HG02885 (cell line): ENCODE measurements around the gene HOXB5.

Experiments used
- ATAC-seq: cut with Tn5 transposase; IDR thresholded peaks from one replicate; pipeline ENCODE4 v1.9.1; 2021; ENCODE audit warnings: mild to moderate bottlenecking; ENCODE audit not compliant: unreplicated experiment, poor library complexity

HOXB5 gene

DNA sequence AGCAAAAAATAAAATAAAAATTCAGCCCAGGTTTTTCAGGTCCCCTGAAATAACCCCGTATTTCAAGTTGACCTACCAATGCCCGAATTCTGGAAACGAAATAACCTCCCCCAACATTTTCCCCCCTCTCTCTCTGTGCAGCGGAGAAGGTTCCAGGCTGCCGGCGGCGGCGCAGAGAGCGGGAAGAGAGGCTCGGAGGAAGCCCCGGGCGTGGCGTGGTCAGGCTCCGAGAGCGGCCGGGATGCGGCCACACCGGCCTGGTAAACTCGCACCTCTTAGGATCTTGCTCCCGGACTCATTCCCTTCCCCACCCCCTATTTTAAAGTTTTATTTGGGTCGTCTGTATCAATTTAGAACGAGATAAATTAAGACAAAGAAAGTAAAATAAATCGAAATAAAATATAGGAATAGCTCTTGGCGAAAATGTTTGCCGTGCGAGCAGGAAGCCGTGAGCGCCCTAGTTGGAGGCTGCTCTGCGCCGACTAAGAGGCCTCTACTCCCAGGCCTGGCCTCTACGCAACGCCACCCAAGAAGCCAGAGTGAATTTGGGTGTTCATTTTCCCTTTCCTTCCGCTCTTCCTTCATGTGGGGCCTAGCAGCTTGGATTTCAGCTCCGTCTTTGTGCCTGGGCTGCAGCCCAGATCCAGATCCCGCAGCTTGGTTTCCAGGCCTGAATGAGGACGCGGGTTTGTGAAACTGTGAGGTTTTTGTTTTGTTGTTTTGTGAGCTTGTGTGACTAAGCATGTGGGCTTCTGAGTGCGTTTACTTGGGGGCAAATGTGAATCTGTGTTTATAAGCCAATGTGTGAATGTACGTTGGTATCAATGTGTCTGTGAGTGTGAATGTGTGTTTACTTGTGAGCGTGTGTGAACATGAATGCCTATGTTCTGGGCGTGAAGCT is 12.7 kb upstream of the HOXB5 start:
- no peak for ATAC-seq

DNA sequence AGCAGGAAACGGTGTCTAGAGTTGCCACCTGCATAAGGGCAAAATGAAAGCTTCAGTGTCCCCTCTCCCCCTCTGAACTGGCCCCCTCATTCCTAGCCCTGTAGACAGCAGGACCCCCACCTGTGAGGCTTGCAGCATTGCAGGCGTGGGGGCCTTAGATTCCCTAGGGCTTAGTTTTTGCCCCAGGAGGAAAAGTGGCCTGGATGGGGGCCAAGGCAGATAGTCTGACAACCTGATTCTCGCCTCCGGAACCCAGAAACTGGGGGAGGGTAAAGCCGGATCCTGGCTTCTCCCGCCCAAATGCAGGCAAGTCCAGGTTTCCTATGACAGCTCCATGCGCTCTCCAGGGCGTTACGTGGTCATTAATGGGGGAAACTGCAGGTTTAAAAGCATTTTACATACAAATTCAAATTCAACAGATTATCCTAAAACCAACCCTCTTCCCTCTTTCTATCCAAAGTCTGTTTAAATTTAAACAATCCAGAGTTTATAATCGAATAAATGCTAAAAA is 11.9 kb upstream of the HOXB5 start:
- ATAC-seq, result no peak

DNA sequence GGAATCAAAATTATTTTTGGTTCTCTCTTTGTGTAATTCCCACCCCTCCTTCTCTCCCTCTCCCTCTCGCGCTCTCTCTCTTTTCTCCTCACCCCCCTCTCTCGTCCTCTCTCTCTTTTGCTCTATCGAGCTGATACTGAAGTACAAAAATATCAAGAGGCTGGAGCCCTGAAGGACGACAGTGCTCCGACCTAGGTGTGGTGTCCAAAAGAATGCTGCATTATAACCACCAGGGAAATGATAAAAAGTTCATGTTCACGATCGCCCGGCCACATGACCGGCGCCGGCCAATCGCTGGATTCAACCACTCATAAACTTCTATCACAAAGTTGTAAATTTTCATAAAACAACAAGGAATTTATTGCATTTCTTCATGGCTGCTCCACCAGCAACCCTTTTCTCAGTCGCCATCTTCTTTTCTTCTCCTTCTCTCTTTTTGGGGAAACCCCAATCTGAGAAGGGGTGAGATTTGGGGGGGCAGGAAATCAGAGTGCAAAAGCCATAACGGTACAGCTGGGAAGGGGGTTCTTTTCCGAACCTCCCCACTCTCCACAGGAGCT is 11.3 kb upstream of the HOXB5 start, which contains the start of gene HOXB6:
Gene HOXB6 (minus strand): TSS at position 217 of the 560 bp plus-strand sequence. CDS start 6,836 bp downstream, outside the sequence.
- ATAC-seq, result no peak

DNA sequence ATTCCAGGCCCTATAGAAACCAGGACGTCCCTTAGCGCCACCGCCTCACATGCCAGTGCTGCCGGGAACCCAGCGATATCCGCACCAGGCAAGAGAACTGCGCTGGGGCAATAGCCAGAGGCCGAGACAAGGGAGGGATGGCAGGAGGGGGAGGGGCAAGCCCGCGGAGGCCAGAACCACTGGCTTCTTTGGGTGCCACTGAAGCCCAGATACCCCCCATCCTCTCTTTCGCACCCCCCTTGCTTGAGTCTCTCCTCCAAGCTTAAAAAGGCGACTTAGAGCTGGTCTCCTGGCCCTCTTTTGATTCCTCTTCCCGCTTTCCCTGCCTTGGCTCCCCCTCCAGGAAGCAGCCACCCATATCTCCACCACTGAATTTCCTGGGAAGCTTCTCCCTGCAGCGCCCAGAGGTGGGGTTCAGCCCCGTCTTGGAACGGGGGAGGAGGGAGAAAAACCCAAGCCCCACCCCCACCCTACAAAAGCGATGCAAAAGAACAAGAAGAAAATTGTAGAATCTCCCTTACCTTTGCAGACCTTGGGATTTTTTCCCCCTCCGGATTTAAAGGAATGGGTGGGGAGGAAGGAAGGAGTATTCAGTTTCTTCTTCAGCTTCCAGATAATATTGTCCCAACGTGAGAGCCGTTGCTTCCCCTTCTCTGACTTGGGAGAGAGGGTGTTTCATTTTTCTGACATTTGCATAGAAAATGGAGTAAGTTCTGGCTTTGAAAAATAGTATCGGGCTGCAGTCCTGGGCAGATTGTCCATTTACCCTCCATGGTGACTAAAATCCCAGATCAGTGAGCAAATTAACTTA is 10.6 kb upstream of the HOXB5 start:
- no peak for ATAC-seq

- ATAC-seq, result no peak
These were observed 8.2 kb upstream of the HOXB5 start for GRCh38 chr17:48601539-48602425.

- no peak for ATAC-seq
These were observed 7.6 kb upstream of the HOXB5 start for GRCh38 chr17:48601207-48601538.

DNA sequence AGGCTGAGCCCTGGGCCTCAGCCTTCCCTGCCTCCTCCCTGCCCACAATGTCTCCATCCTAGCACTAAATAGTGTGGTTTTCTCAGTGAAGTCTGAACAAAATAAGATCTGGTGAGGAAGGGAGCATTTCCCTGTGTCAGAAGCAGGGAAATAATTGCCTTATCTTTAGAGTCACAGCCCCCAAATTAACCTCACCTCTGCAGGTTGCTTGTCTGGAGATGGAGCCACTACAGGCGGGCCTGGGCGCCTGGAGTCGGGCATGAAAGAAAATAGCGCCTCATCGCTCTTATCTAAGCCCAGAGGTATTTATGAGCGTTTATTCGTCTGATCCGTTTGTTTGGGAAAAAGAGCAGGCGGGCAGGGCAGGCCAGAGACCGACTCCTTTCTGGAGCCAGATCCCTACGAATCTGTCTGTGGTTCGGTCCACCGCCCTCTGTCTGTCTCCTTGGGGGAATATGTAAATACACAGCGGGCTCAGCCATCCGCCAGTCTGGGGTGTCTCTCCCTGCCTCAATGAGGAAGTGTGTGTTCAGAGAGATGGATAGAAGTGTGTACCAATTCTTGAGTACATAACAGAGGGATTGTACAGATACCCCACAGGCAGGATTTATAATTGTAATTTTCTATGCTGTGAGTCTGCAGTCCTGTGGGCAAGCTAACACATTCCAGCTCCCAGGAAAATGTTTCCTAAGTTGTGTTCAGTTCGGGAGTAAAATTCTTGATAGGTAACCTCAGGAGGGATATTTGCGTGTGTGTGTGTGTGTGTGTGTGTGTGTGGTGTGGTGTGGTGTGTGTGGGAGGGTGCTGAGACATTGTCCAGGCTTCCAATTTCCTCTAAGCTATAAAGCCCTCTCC is 6.9 kb upstream of the HOXB5 start:
- no peak for ATAC-seq

DNA sequence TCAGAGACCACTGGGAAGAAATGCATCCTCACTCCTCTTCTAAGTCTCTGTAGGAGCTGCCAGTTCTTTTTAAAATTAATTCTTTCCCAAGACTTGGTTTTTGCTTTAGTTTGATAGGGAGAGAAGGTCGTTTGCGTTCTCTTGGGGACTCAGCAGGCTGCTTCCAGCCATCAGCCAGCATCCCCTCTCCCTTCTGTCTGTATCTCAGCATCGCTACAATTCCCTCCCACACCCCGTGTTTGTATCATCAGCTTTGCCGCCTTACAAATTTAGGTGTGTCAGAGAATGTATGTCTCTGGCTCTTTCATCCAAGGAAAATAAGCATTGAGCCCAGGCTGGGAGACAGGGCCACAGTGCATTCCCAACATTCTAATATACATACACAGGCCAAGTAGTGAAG is 5.8 kb upstream of the HOXB5 start:
- ATAC-seq, result no peak

DNA sequence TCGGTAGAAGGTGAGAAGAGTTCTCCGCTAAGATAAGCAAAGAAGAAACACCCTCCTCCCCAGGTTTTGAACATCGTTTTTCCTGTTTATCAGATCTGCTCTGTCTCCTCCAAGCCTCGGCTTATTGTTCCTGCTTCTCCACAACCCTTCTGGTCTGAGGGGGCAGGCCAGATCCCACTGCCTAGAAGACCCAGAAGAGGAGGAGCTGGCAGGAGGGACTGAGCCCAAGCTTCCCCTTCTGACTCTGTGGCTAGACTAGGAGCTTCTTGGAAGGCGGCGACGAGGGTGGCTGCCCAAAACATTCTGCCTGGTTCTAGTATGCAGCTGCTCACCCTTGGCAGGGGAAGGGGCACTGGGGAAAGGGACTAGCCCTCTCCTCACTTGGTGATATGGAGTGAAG is 5.2 kb upstream of the HOXB5 start:
- ATAC-seq, result no peak

DNA sequence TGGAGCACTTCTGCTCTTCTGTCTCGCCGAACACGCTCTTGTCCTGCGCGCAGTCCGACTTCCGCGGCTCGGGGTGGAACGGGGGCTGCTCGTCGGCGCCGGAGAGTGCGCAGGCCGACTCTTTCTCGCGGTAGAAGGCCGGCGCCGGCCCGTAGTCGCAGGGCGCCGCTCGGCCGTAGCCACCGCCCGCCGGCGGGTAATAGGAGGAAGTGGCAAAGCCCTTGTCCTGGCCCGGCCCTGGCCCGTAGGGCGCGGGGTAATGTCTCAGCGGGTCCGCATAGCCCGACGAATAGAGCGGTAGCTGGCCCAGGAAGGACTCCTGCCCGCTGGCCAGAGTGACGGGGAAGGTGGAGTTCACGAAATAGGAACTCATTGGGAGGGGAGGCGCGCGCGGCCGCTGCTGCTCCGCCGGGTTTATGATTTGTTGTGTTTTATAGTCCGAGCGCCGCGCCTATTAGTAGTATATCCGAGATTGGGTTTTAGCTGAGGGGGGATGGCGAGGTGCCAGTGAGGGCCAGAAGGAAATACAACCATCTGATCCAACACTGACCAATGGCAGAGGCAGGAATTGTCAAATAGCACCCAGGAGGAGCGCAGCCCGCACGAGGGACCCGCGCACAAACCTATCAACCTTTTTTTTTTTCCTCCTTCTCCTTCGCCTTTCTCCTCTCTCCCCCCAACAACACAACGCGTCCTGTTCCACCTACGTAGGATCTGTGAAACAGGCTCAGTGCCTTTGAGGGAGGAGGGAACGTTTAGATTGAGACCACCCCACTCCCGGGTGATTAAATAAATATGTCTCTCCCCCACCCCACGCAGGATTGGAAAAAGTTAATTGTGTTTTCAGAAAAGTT is 4.4 kb upstream of the HOXB5 start:
- no peak for ATAC-seq

GRCh38 chr17:48597528-48597777 is 3.9 kb upstream of the HOXB5 start:
- no peak for ATAC-seq

DNA sequence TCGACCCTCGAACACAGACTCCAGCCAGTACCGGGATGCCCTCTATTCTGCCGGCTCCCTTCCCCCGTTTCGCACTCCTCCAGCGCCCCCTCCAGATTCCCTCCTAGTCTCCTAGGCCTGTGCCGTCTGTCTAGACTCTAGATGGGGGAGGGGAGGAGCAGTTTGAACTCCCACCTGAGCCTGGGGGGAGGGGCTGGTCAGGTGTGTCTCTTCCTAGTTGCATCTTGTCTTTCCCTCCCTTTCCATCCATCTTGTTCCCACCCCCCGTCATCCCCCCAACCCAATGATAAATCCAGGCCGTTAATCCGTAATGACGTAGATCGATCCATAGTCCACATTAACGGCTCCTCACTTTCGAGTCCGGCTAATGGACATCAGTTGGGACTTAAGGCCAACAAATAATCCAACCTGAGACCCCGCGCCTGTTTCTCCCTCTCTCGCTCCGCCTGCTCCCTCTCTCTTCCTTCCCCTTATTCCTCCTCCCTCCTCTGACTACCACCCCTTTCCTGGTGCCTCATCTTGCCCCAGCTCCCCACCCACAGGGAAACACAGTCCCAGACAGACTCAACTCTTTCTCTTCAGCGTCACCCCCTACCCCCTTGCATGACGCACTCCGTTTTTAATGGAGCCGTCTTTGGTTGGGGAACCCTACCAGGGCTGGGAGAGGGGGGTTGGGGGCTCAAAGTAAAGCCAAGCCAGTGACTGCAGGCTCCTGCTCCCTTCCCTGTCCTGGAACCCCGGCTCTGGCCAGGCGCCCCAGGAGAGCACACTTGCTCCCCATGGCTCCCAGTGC is 3.4 kb upstream of the HOXB5 start:
- no peak for ATAC-seq

GRCh38 chr17:48596000-48596734 is 2.6 kb upstream of the HOXB5 start:
- ATAC-seq, result no peak

GRCh38 chr17:48595278-48595999 is 1.9 kb upstream of the HOXB5 start:
- ATAC-seq, result no peak

DNA sequence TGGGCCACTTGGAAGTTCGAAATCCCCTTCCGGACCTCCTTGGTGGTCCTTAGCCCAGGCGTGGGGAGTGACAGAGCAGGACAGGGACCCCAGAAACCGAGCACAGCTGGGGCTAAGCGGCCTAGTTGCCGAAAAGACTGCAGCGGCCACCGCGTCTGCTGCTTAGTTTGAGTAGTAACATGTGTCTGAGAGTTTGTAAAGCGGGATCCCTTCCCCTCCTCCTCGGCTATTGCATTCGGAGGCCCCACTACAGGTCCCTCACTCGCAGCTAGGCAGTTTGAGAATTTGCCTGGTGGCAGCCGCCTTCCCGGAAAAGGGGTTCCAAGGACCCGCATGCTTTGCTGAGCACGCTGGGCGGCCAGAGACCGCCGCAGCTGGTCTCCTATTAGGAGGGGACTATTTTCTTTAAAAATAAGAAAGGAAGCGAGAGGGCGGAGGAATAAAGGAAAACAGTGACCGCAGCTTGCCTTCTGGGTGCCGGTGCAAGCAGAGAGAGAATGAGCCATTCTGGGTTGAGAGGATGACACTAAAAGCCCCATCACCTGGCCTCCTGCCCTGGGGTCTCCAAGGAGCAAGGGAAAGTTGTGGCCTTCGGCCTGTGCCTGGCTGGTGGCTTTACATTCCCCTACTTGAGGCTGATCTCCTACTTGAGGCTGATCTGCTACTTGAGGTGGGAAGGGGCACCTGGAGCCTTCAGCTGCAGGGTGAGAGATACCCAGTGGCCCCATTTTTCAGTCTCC is 1.1 kb upstream of the HOXB5 start:
- ATAC-seq, result no peak
